Measurements from ENCODE around the gene UBFD1.
"Not testable (repeated sequence)": the region's sequence is repeated elsewhere in the genome, so short reads cannot be mapped to it uniquely, and the experiment has no call there.

UBFD1 gene, protein sequence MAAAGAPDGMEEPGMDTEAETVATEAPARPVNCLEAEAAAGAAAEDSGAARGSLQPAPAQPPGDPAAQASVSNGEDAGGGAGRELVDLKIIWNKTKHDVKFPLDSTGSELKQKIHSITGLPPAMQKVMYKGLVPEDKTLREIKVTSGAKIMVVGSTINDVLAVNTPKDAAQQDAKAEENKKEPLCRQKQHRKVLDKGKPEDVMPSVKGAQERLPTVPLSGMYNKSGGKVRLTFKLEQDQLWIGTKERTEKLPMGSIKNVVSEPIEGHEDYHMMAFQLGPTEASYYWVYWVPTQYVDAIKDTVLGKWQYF

DNA sequence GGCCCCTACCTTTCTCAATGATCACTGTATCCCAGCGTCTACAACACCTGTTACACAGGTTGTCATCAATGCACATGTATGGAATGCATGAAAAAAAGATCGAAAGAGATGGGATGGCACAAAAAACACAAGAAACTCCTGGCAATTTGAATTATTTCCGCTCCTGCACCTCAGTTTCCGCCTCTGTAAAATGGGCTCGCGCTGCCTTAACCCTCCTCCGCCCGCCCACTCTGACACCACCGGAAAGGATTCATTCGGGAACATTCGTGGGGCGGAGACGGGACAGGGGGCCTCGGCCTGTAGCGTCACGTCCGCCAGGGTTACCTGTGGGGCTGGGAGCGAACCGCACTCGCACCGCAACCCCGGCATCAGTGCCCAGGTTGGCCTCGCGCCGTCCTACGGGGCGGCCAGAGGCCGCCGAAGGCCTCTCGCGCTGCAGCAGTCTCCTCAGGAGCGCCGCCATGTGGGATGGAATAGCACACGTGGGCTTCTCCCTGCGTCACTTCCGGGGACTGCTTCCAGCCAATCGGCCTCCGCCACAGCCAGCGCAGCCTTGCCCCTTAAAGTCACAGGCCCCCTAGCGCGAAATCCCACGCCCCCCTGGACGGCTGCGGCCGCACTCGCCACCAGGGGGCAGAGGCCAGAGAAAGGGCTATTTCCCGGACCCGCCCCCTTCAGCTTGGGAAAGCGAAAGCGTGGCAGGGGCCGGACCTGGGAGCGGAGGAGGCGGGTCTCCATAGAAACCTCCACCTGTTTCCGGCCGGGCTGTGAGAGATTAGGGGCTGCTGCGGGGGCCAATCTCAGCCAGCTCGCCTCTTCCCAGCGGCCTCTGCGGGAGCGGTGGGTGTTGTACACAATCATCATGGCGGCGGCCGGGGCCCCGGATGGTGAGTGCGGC is at the start of gene UBFD1, which contains the start of gene EARS2:
UBFD1 (plus strand) TSS at position 847 of the 898 bp plus-strand sequence; CDS start at position 863, 16 bp downstream.
EARS2 (minus strand) TSS at position 470 of the 898 bp plus-strand sequence; CDS start at position 463, 7 bp downstream.
- Histone ChIP-seq H3K36me3 (ENCODE audit: control insufficient read depth, insufficient read depth, low read length) (peaks cover 57% of the 10 kb centered on the region), H3K4me3 (ENCODE audit: low read depth, low read length) (peak within 1 kb of the TSS; percentile 93), H3K9me3 (ENCODE audit: control insufficient read depth, insufficient read depth, low read depth, low read length) (no peaks in the 10 kb centered on the region)

DNA sequence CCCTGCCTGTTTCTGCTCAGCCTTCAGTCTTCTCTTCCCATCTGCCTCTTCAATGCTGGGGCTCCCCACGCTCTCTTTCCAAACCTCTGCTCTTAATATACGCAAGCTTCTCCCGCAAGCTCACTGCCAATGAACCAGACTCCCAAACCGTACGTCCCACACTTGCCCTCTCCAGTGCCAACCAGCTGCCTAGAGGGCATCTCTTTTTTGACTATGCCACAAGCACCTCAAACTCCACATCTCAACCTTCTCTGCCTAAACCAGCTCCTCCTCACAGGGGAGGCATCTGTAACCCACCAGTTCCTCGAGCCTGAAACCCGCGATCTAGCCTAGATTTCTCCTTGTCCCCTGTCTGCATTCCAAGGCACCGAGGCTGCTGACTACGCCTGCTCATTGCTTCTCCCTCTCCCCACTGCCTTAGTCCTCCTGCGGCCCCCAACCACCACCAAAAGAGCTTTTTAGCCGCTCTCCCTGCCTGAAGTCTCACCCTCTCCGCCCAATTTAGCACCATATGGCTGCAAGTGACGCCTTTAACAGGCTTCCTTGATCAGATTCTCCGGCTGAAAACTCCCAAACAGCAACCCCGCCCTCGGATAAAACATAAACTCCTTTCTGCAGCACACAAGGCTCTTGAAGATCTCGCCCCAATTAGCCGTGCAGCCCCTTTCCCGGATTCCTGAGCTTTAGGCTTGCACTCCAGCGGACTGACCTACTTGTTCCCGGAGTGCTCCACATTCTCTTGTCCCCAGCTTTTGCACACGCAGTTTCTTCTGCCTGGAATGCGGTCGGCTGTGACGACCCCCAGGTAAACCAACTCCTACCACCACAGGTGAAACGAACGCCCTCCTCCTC is 48.7 kb upstream of the UBFD1 start:
- H3K4me3 ChIP-seq (ENCODE audit: low read depth, low read length): peak overlapping the region; percentile 75
- no peaks in the 10 kb centered on the region for H3K9me3 ChIP-seq (ENCODE audit: control insufficient read depth, insufficient read depth, low read depth, low read length)
- H3K9ac ChIP-seq (ENCODE audit: low read length): peak overlapping the region; percentile 93
- peaks cover 38% of the 10 kb centered on the region for H3K4me1 ChIP-seq (ENCODE audit: control insufficient read depth, insufficient read depth, low read length)
- no peak overlapping the region for H3K27ac ChIP-seq (ENCODE audit: low read depth, low read length)
- H3K36me3 ChIP-seq (ENCODE audit: control insufficient read depth, insufficient read depth, low read length): no peaks in the 10 kb centered on the region; the same call in 1 of the 2 replicates
- H3K27me3 ChIP-seq (ENCODE audit: control insufficient read depth, insufficient read depth, low read length): no peaks in the 10 kb centered on the region

More for the DNA sequence above, at the start of gene UBFD1, which contains the start of gene EARS2:
- Histone ChIP-seq H3K9ac (ENCODE audit: low read length) (peak within 1 kb of the TSS; percentile 99), H3K4me1 (ENCODE audit: control insufficient read depth, insufficient read depth, low read length) (no peaks in the 10 kb centered on the region), H3K27me3 (ENCODE audit: control insufficient read depth, insufficient read depth, low read length) (no peaks in the 10 kb centered on the region), H3K27ac (ENCODE audit: low read depth, low read length) (peak within 1 kb of the TSS; percentile 98)

DNA sequence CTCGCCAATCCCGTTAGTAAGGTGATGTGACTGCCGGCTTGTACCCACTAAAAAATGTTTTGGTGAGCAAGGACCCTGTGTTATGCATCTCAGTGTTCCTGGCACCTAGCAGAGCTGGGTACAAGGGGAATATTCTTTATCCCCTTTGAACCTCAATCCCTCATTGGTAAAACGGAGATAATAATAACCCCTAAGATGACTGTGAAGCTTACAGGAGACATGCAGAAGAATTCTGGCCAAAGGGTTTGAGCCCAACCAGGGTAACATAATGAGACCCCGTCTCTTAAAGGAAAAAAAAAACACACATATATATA is 48.1 kb upstream of the UBFD1 start:
- peak overlapping the region; percentile 93 for H3K9ac ChIP-seq (ENCODE audit: low read length)
- H3K27ac ChIP-seq (ENCODE audit: low read depth, low read length): no peak overlapping the region
- no peaks in the 10 kb centered on the region for H3K9me3 ChIP-seq (ENCODE audit: control insufficient read depth, insufficient read depth, low read depth, low read length)
- peak overlapping the region; percentile 75 for H3K4me3 ChIP-seq (ENCODE audit: low read depth, low read length)
- H3K27me3 ChIP-seq (ENCODE audit: control insufficient read depth, insufficient read depth, low read length): no peaks in the 10 kb centered on the region
- peaks cover 34% of the 10 kb centered on the region for H3K4me1 ChIP-seq (ENCODE audit: control insufficient read depth, insufficient read depth, low read length)
- H3K36me3 ChIP-seq (ENCODE audit: control insufficient read depth, insufficient read depth, low read length): peaks cover 4% of the 10 kb centered on the region

DNA sequence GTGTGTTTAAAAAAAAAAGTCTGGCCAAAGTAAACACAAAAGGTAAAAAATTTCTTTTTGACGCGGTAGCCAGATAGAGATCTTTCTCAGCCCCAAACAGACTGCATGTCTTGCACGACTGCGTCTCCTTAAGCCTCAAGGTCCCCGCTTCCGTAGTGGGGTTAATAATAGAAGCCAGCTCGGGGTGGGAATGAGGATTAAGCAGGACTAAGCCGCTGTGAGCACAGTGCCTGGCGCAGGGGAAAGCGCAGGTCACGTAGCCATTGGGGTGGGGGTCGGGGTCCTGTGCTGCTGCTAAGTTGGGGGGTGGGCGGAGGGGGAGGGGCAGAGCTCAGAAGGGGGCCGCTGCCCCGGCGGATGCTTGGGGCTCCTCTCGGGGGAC is 47.8 kb upstream of the UBFD1 start:
- Histone ChIP-seq H3K9me3 (ENCODE audit: control insufficient read depth, insufficient read depth, low read depth, low read length) (no peaks in the 10 kb centered on the region), H3K27ac (ENCODE audit: low read depth, low read length) (peak overlapping the region; percentile 84; the same call in 1 of the 2 replicates), H3K27me3 (ENCODE audit: control insufficient read depth, insufficient read depth, low read length) (no peaks in the 10 kb centered on the region), H3K9ac (ENCODE audit: low read length) (peak overlapping the region; percentile 93), H3K4me3 (ENCODE audit: low read depth, low read length) (peak overlapping the region; percentile 75), H3K36me3 (ENCODE audit: control insufficient read depth, insufficient read depth, low read length) (peaks cover 7% of the 10 kb centered on the region), H3K4me1 (ENCODE audit: control insufficient read depth, insufficient read depth, low read length) (peaks cover 30% of the 10 kb centered on the region)

DNA sequence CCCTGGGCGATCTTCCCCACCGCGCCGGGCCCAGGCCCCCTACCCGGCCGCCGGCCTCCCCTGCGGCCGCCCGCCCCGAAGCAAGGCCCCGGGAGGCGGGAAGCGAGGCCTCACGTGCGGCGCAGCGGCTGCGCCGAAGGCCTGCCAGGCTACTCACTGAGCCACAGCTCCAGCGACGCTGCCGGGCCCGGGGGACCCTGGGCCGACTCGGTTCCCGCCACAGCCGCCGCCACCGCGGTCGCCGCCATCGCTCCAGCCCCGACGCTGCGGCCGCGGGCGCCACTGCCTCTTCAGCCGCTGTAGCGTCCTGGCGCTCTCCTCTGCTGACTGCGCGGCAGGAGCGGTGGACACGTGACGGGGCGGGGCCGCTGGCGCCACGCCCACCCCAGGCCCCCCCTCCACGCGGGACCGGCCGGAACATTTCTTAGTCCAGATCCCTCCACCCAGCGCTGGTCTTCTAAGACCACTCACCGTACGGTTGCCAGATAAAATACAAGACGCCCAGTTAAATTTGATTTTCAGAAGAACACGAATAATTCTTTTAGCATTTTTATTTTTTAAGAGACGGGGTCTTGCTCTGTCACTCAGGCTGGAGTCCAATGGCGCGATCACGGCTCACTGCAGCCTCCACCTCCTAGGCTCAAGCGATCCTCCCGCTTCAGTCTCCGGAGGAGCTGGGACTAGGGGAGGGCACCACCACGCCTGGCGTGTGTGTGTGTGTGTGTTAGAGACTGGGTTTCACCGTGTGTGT is 47.2 kb upstream of the UBFD1 start, which contains the start of gene GGA2:
GGA2 (minus strand) TSS at position 331 of the 751 bp plus-strand sequence; CDS start at position 248, 83 bp downstream.
- H3K36me3 ChIP-seq (ENCODE audit: control insufficient read depth, insufficient read depth, low read length): peaks cover 9% of the 10 kb centered on the region
- H3K9me3 ChIP-seq (ENCODE audit: control insufficient read depth, insufficient read depth, low read depth, low read length): no peaks in the 10 kb centered on the region
- H3K9ac ChIP-seq (ENCODE audit: low read length): peak within 1 kb of the TSS; percentile 93
- no peaks in the 10 kb centered on the region for H3K27me3 ChIP-seq (ENCODE audit: control insufficient read depth, insufficient read depth, low read length)
- H3K4me1 ChIP-seq (ENCODE audit: control insufficient read depth, insufficient read depth, low read length): peaks cover 24% of the 10 kb centered on the region
- H3K27ac ChIP-seq (ENCODE audit: low read depth, low read length): peak within 1 kb of the TSS; percentile 84
- H3K4me3 ChIP-seq (ENCODE audit: low read depth, low read length): peak within 1 kb of the TSS; percentile 75

DNA sequence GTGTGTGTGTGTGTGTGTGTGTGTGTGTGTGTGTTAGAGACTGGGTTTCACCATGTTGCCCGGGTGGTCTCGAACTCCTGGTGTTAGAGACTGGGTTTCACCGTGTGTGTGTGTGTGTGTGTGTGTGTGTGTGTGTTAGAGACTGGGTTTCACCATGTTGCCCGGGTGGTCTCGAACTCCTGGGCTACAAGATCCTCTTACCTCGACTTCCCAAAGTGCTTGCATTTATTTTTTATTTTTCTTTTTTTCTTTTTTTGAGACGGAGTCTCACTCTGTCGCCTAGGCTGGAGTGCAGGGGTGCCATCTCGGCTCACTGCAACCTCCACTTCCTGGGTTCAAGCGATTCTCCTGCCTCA is 46.6 kb upstream of the UBFD1 start:
- not testable (repeated sequence) for H3K36me3 ChIP-seq (ENCODE audit: control insufficient read depth, insufficient read depth, low read length); H3K27me3 ChIP-seq (ENCODE audit: control insufficient read depth, insufficient read depth, low read length); H3K9me3 ChIP-seq (ENCODE audit: control insufficient read depth, insufficient read depth, low read depth, low read length); H3K27ac ChIP-seq (ENCODE audit: low read depth, low read length)
- peak overlapping the region; percentile 93 for H3K9ac ChIP-seq (ENCODE audit: low read length)
- H3K4me1 ChIP-seq (ENCODE audit: control insufficient read depth, insufficient read depth, low read length): peaks cover 21% of the 10 kb centered on the region
- H3K4me3 ChIP-seq (ENCODE audit: low read depth, low read length): peak overlapping the region; percentile 75

DNA sequence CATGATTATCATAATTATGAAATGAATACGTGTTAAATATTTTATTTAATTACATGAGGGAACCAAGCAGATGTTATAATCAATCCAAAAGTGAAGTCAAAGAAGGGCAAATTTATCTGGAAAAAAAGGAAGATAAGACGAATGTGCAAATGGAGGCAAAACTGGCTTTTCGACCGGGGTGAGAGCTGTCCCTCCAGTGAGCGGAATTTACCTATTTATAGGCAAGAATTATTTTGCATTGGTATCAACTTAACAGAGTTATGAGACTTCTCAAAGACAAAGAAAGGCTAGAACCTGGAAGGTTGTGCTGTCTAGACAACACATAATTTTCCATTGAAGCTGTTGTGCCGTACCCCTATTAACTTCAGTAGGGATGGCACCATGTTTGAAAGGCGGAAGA is 45.8 kb upstream of the UBFD1 start:
- Histone ChIP-seq H3K27ac (ENCODE audit: low read depth, low read length) (no peak overlapping the region), H3K36me3 (ENCODE audit: control insufficient read depth, insufficient read depth, low read length) (peaks cover 9% of the 10 kb centered on the region), H3K27me3 (ENCODE audit: control insufficient read depth, insufficient read depth, low read length) (no peaks in the 10 kb centered on the region), H3K4me1 (ENCODE audit: control insufficient read depth, insufficient read depth, low read length) (peaks cover 12% of the 10 kb centered on the region), H3K9me3 (ENCODE audit: control insufficient read depth, insufficient read depth, low read depth, low read length) (no peaks in the 10 kb centered on the region), H3K9ac (ENCODE audit: low read length) (no peak overlapping the region), H3K4me3 (ENCODE audit: low read depth, low read length) (no peak overlapping the region)

DNA sequence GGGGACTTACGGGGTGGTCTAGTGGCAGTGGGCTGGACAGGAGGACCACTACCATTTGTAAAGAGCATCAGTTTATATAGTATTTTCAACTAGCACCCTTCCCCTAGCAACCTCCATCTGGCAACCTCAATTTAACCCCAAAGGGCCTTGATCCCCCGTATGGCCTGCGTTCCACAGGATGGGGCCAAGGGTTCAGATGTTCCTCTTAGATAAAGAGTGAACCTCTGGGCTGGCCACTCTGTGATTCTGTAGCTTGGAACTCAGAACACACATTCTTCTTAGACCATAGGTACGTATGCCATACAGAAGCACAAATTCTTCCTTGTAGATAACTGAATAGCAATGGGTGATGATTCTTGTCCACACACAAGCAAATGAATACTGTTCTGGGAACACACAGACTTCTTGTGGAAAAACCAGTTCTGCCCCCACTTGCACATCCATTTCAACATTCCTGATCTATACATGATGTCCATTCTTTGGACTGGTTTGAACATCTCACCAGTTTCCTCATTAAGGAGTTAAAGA is 45.3 kb upstream of the UBFD1 start:
- H3K9ac ChIP-seq (ENCODE audit: low read length): no peak overlapping the region
- no peaks in the 10 kb centered on the region for H3K9me3 ChIP-seq (ENCODE audit: control insufficient read depth, insufficient read depth, low read depth, low read length)
- no peak overlapping the region for H3K27ac ChIP-seq (ENCODE audit: low read depth, low read length)
- H3K4me1 ChIP-seq (ENCODE audit: control insufficient read depth, insufficient read depth, low read length): peaks cover 7% of the 10 kb centered on the region
- no peaks in the 10 kb centered on the region for H3K27me3 ChIP-seq (ENCODE audit: control insufficient read depth, insufficient read depth, low read length)
- peaks cover 9% of the 10 kb centered on the region for H3K36me3 ChIP-seq (ENCODE audit: control insufficient read depth, insufficient read depth, low read length)
- H3K4me3 ChIP-seq (ENCODE audit: low read depth, low read length): no peak overlapping the region

DNA sequence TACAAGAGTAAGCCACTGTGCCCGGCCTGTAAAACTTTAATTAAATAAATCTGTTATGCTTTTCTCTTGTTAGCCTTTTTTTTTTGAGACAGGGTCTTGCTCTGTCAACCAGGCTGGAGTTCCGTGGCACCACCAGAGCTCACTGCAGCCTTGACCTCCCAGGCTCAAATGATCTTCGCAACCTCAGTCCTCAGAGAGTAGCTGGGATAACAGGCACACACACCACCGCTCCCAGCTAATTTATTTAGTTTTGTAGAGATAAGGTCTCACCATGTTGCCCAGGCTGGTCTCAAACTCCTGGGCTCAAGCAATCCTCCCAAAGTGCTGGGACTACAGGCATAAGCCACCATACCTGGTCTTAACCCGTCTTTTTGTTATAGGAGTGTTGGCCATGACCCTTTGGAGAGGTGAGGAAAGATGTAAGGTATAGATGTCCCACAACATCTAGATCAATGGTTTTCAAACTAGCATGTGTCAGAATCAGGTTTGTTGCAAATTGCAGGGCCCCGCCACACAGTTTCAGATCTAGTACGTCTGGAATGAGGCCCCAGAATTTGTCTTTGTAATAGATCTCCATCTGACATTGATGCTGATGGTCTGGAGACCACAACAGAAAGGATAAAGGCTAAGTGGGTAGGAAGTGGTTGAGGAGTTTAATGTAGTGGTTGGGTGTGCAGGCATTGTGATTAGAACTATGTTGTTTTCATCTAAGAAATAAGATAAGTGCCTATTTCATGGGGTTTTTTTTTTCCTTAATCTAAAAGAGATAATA is 43.0 kb upstream of the UBFD1 start:
- H3K9ac ChIP-seq (ENCODE audit: low read length): no peak overlapping the region
- no peaks in the 10 kb centered on the region for H3K4me1 ChIP-seq (ENCODE audit: control insufficient read depth, insufficient read depth, low read length)
- H3K36me3 ChIP-seq (ENCODE audit: control insufficient read depth, insufficient read depth, low read length): peaks cover 23% of the 10 kb centered on the region
- no peak overlapping the region for H3K27ac ChIP-seq (ENCODE audit: low read depth, low read length)
- no peak overlapping the region for H3K4me3 ChIP-seq (ENCODE audit: low read depth, low read length)
- no peaks in the 10 kb centered on the region for H3K9me3 ChIP-seq (ENCODE audit: control insufficient read depth, insufficient read depth, low read depth, low read length)
- no peaks in the 10 kb centered on the region for H3K27me3 ChIP-seq (ENCODE audit: control insufficient read depth, insufficient read depth, low read length)

All from HUES6 (cell line).